ENCODE results near the gene SLN.

The SLN gene

DNA sequence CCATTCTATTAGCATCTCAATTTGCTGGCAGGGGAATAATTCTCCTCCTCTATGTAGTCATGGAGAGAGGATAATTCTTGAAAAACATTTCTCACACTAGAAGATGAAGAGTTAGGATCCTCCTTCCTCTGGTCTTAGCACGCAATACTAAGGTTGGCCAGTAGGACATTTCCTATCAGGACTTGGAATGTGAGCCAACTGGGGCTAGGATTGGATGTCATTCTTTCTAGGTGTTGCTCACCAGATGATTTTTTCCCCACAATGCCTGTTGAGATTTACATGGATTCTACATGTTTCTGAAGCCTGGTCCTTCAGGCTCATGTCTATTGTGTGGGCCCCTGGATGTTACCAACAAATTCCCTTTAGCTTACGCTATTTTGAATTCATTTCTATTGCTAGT, 28.0 kb downstream of the SLN start:
- no peak overlapping the region for H3K4me3 ChIP-seq (IDR thresholded peaks at IDR 0.05; ENCODE audit: insufficient read depth, low read depth, low read length)
- no peaks in the 10 kb centered on the region for H3K36me3 ChIP-seq (ENCODE audit: insufficient read depth)
- H3K27me3 ChIP-seq (ENCODE audit: insufficient read depth, low read depth): no peaks in the 10 kb centered on the region
- TF ChIP-seq, protein P1, sequence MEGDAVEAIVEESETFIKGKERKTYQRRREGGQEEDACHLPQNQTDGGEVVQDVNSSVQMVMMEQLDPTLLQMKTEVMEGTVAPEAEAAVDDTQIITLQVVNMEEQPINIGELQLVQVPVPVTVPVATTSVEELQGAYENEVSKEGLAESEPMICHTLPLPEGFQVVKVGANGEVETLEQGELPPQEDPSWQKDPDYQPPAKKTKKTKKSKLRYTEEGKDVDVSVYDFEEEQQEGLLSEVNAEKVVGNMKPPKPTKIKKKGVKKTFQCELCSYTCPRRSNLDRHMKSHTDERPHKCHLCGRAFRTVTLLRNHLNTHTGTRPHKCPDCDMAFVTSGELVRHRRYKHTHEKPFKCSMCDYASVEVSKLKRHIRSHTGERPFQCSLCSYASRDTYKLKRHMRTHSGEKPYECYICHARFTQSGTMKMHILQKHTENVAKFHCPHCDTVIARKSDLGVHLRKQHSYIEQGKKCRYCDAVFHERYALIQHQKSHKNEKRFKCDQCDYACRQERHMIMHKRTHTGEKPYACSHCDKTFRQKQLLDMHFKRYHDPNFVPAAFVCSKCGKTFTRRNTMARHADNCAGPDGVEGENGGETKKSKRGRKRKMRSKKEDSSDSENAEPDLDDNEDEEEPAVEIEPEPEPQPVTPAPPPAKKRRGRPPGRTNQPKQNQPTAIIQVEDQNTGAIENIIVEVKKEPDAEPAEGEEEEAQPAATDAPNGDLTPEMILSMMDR (conservative IDR thresholded peaks at IDR 0.05; ENCODE audit: low read depth, low read length): peak; percentile 57
- no peak overlapping the region for H3K27ac ChIP-seq
- no peak overlapping the region for H3K9ac ChIP-seq
- no peak overlapping the region for H2AFZ ChIP-seq (ENCODE audit: low read depth)
- no peaks in the 10 kb centered on the region for H3K4me1 ChIP-seq (ENCODE audit: low read depth, poor library complexity, severe bottlenecking)
- no peak overlapping the region for H3K4me2 ChIP-seq
- H4K20me1 ChIP-seq (ENCODE audit: insufficient read depth): no peaks in the 10 kb centered on the region
- H3K79me2 ChIP-seq (ENCODE audit: insufficient read depth, low read depth): no peaks in the 10 kb centered on the region

DNA sequence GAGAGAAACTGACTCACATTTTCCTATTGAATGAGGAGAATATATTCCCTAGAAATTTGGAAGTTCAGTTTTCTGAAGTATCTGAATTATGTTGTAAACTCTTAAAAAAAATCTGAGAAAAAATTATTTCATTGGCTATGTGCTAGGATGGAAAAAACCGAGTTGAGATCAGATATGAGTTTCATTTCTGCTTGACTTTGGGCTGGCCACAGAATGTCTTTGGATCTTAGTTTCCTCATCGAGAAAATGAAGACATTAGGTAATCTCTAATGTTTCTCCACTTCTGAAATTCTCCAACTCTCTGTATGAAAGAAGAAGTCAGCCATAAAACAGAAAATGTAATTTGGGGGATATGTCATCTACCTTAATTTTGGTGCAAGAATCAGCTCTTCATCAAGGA, 28.8 kb downstream of the SLN start:
- H3K4me2 ChIP-seq: no peak overlapping the region

DNA sequence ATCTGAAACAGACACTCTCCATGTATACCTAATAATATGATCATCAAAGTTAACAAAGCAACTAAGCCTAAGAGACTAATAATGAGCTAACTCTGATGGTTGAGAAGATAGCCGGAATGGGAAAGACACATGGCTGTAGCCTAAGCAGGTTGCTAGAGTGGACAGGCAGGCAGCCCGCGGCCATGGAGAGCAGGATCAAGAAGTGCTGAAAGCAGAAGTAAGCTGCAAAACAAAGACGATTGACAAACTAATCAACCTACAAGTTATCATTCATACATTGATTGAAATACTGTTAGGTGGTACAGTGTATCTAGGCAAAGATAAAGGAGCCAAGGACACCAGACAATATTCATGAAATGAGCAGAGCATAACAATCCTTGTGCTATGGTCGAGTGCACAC, 29.3 kb downstream of the SLN start:
- H3K4me1 ChIP-seq (ENCODE audit: low read depth, poor library complexity, severe bottlenecking): no peaks in the 10 kb centered on the region
- H3K27ac ChIP-seq: no peak overlapping the region
- H3K4me2 ChIP-seq: no peak overlapping the region
- H2AFZ ChIP-seq (ENCODE audit: low read depth): no peak overlapping the region
- H3K79me2 ChIP-seq (ENCODE audit: insufficient read depth, low read depth): no peaks in the 10 kb centered on the region
- no peaks in the 10 kb centered on the region for H3K36me3 ChIP-seq (ENCODE audit: insufficient read depth)
- no peak overlapping the region for H3K9ac ChIP-seq
- H4K20me1 ChIP-seq (ENCODE audit: insufficient read depth): no peaks in the 10 kb centered on the region
- H3K4me3 ChIP-seq (IDR thresholded peaks at IDR 0.05; ENCODE audit: insufficient read depth, low read depth, low read length): no peak overlapping the region
- TF ChIP-seq, protein P1 (conservative IDR thresholded peaks at IDR 0.05; ENCODE audit: low read depth, low read length): no peak
- H3K27me3 ChIP-seq (ENCODE audit: insufficient read depth, low read depth): no peaks in the 10 kb centered on the region

More for the DNA sequence above, 28.8 kb downstream of the SLN start:
- Histone ChIP-seq H3K4me3 (IDR thresholded peaks at IDR 0.05; ENCODE audit: insufficient read depth, low read depth, low read length) (no peak overlapping the region), H3K36me3 (ENCODE audit: insufficient read depth) (no peaks in the 10 kb centered on the region), H4K20me1 (ENCODE audit: insufficient read depth) (no peaks in the 10 kb centered on the region), H3K4me1 (ENCODE audit: low read depth, poor library complexity, severe bottlenecking) (no peaks in the 10 kb centered on the region), H2AFZ (ENCODE audit: low read depth) (no peak overlapping the region), H3K9ac (no peak overlapping the region), H3K27me3 (ENCODE audit: insufficient read depth, low read depth) (no peaks in the 10 kb centered on the region), H3K27ac (no peak overlapping the region), H3K79me2 (ENCODE audit: insufficient read depth, low read depth) (no peaks in the 10 kb centered on the region)
- TF ChIP-seq, protein P1 (conservative IDR thresholded peaks at IDR 0.05; ENCODE audit: low read depth, low read length): no peak

DNA sequence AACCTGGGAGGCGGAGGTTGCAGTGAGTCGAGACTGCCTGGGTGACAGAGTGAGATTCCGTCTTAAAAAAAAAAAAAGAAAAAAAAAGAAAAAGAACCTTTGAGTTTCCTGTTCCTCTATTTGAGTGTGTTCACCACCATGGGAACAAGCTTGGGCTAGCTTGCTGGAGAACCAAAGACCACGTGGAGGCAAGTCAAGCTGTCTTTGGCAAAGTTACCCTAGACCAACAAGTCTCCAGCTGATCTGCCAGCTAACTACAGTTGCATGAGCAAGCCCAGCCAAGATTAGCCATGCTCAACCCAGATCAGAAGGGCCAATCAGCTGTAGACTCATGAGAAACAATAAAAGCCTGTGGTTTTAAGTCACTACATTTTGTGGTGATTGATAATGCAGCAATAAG, 29.7 kb downstream of the SLN start:
- Histone ChIP-seq H3K27me3 (ENCODE audit: insufficient read depth, low read depth) (no peaks in the 10 kb centered on the region), H3K4me3 (IDR thresholded peaks at IDR 0.05; ENCODE audit: insufficient read depth, low read depth, low read length) (no peak overlapping the region), H4K20me1 (ENCODE audit: insufficient read depth) (no peaks in the 10 kb centered on the region), H3K27ac (no peak overlapping the region), H3K79me2 (ENCODE audit: insufficient read depth, low read depth) (no peaks in the 10 kb centered on the region), H3K9ac (no peak overlapping the region), H3K36me3 (ENCODE audit: insufficient read depth) (no peaks in the 10 kb centered on the region), H3K4me1 (ENCODE audit: low read depth, poor library complexity, severe bottlenecking) (no peaks in the 10 kb centered on the region), H2AFZ (ENCODE audit: low read depth) (no peak overlapping the region), H3K4me2 (no peak overlapping the region)
- TF ChIP-seq, protein P1 (conservative IDR thresholded peaks at IDR 0.05; ENCODE audit: low read depth, low read length): no peak

Measured in KMS-11 (cell line).